Measurements from ENCODE around the gene PTPN21.

DNA sequence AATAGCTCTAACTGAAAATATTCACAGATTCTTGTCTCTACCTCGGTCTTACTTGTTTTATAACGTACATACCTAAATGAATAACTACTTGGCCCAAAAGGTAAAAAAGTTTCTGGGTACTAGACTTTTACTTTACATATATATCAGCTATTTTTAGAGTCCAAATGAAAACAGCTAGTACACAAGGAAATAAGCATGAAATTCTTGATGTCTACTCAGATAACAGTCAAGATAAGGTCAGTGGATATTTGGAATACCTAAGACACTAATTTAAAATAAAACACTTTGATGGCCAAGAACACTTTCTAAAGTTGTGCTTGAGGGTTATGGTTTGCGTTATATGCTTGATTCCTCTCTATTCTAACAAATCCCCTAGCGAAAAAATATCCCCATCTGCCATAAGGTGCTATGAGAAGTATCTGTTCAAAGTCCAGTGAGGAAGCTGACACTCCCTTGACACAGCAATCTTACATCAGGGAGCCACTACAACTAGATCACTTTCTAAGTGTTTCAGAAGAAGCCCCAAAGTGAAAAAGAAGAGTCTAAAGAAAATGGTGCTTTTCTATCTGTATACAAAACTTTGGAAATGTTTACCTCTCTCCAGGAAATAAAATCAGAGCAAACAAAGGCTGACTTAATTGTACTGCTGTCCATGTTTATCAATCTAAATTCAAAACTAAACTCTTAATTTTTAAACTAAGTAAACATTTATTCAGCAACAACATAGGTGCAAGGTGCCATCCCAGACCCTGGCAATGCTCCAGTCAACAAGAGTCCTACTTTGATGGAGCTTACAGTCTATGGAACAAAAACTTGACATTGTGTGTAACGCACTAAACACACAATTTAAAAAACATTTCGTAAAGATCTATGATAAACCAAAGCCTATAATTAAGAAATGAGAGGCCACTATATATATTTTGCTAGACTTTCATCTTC is 11.7 kb downstream of the PTPN21 start:
- TF ChIP-seq, protein P1, sequence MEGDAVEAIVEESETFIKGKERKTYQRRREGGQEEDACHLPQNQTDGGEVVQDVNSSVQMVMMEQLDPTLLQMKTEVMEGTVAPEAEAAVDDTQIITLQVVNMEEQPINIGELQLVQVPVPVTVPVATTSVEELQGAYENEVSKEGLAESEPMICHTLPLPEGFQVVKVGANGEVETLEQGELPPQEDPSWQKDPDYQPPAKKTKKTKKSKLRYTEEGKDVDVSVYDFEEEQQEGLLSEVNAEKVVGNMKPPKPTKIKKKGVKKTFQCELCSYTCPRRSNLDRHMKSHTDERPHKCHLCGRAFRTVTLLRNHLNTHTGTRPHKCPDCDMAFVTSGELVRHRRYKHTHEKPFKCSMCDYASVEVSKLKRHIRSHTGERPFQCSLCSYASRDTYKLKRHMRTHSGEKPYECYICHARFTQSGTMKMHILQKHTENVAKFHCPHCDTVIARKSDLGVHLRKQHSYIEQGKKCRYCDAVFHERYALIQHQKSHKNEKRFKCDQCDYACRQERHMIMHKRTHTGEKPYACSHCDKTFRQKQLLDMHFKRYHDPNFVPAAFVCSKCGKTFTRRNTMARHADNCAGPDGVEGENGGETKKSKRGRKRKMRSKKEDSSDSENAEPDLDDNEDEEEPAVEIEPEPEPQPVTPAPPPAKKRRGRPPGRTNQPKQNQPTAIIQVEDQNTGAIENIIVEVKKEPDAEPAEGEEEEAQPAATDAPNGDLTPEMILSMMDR (IDR thresholded peaks at IDR 0.05), result no peak
- TF ChIP-seq POLR2A (IDR thresholded peaks at IDR 0.05), result no peak

Data from Peyer's patch (tissue), 4 donors.